ENCODE measurements around the gene FSTL5. TPM values are rescaled to one million over a fixed set of nuclear protein-coding genes. Genes with fewer than 3 reads are reported as not detected.

FSTL5 gene
- total RNA-seq, 1 experiment from 2014 or later, result 0.55 TPM

- TF ChIP-seq FOXP4 (CRISPR knock-in tag; IDR thresholded peaks at IDR 0.05) (no peak), RELA (CRISPR knock-in tag; IDR thresholded peaks at IDR 0.05; ENCODE audit: borderline replicate concordance) (no peak)
Measured at GRCh38 chr4:161411901-161412300, 751.9 kb downstream of the FSTL5 start (continued).

GRCh38 chr4:161404346-161405110, 759.3 kb downstream of the FSTL5 start:
- Mint-ChIP-seq H3K4me1 (peaks cover 21% of the 10 kb centered on the region), H3K9me3 (peaks cover 40% of the 10 kb centered on the region), H3K4me3 (no peak overlapping the region), H3K36me3 (peaks cover 14% of the 10 kb centered on the region; the same call in 1 of the 2 replicates), H3K27ac (peak overlapping the region; percentile 85; the same call in 1 of the 2 replicates), H3K27me3 (ENCODE audit: low read depth) (no peaks in the 10 kb centered on the region)
- no peak for TF ChIP-seq ZNF425 (CRISPR knock-in tag; conservative IDR thresholded peaks at IDR 0.05)
- TF ChIP-seq SMAD3 (CRISPR knock-in tag; IDR thresholded peaks at IDR 0.05; ENCODE audit: borderline replicate concordance), result no peak
- no peak for TF ChIP-seq ZNF232 (CRISPR knock-in tag; IDR thresholded peaks at IDR 0.05)
- TF ChIP-seq ATF3 (CRISPR knock-in tag; conservative IDR thresholded peaks at IDR 0.05), result no peak
- no peak for TF ChIP-seq ZNF423 (CRISPR knock-in tag; IDR thresholded peaks at IDR 0.05)
- TF ChIP-seq FOXK1 (CRISPR knock-in tag; IDR thresholded peaks at IDR 0.05), result no peak
- no peak for TF ChIP-seq ETV6 (CRISPR knock-in tag; IDR thresholded peaks at IDR 0.05)
- TF ChIP-seq ZNF416 (CRISPR knock-in tag; IDR thresholded peaks at IDR 0.05), result no peak
- TF ChIP-seq CREB1 (CRISPR knock-in tag; IDR thresholded peaks at IDR 0.05), result no peak
- no peak for TF ChIP-seq RELA (CRISPR knock-in tag; IDR thresholded peaks at IDR 0.05; ENCODE audit: borderline replicate concordance)
- TF ChIP-seq OVOL2 (CRISPR knock-in tag; IDR thresholded peaks at IDR 0.05; ENCODE audit: borderline replicate concordance), result no peak
- no peak for TF ChIP-seq MAX (CRISPR knock-in tag; IDR thresholded peaks at IDR 0.05)
- TF ChIP-seq RORB (CRISPR knock-in tag; IDR thresholded peaks at IDR 0.05), result no peak
- TF ChIP-seq E2F5 (CRISPR knock-in tag; IDR thresholded peaks at IDR 0.05), result no peak
- no peak for TF ChIP-seq FOXJ3 (CRISPR knock-in tag; IDR thresholded peaks at IDR 0.05; ENCODE audit: borderline replicate concordance)
- no peak for TF ChIP-seq ZNF219 (CRISPR knock-in tag; IDR thresholded peaks at IDR 0.05; ENCODE audit: borderline replicate concordance)
- no peak for TF ChIP-seq IRF1 (CRISPR knock-in tag; IDR thresholded peaks at IDR 0.05)
- ChIA-PET CTCF (no interaction called here), POLR2A (no interaction called here)
- DNase-seq (ENCODE audit: low spot score) (no peak), ATAC-seq (no peak; the same call in 1 of the 2 replicates)
